Fibroblast of skin of scalp (primary cell): ENCODE measurements around the gene JAKMIP1.
A peak's percentile ranks its signal among the peaks of the same experiment; 100 is the strongest.

ENCODE experiments used
- DNase-seq: peaks from one replicate; pipeline ENCODE4 v3.0.0-alpha.2; 2013

The JAKMIP1 gene

GRCh38 chr4:6032249-6033244, 167.8 kb downstream of the JAKMIP1 start:
- no peak for DNase-seq

GRCh38 chr4:6031846-6032245, 168.5 kb downstream of the JAKMIP1 start:
- no peak for DNase-seq

GRCh38 chr4:6030679-6031078, 169.7 kb downstream of the JAKMIP1 start:
- no peak for DNase-seq

- DNase-seq: no peak
Observed at GRCh38 chr4:6029254-6029653, 171.1 kb downstream of the JAKMIP1 start.

- no peak for DNase-seq
Observed at GRCh38 chr4:6028168-6028567, 172.2 kb downstream of the JAKMIP1 start.

- no peak for DNase-seq
Observed at GRCh38 chr4:6027392-6027791, 173.0 kb downstream of the JAKMIP1 start.

GRCh38 chr4:6024313-6024960, 175.9 kb downstream of the JAKMIP1 start:
- no peak for DNase-seq

- DNase-seq: no peak
Observed at GRCh38 chr4:6023731-6024130, 176.6 kb downstream of the JAKMIP1 start.

GRCh38 chr4:6022607-6023288, 177.6 kb downstream of the JAKMIP1 start:
- no peak for DNase-seq

GRCh38 chr4:6021831-6022606, 178.3 kb downstream of the JAKMIP1 start:
- DNase-seq: no peak

GRCh38 chr4:6020613-6021012, 179.7 kb downstream of the JAKMIP1 start:
- DNase-seq: no peak

GRCh38 chr4:6019316-6020263, 180.8 kb downstream of the JAKMIP1 start:
- peak; percentile 53 for DNase-seq

- no peak for DNase-seq
Observed at GRCh38 chr4:6018331-6018730, 182.0 kb downstream of the JAKMIP1 start, which contains the start of gene C4orf50. C4orf50 (minus strand) TSS chr4:6018431.

- no peak for DNase-seq
Observed at GRCh38 chr4:6017800-6018199, 182.5 kb downstream of the JAKMIP1 start.

- no peak for DNase-seq
Observed at GRCh38 chr4:6017030-6017429, 183.3 kb downstream of the JAKMIP1 start.

- DNase-seq: no peak
Observed at GRCh38 chr4:6013564-6013963, 186.8 kb downstream of the JAKMIP1 start.

GRCh38 chr4:6012200-6012599, 188.1 kb downstream of the JAKMIP1 start:
- DNase-seq: no peak

- DNase-seq: no peak
Observed at GRCh38 chr4:6011686-6012085, 188.7 kb downstream of the JAKMIP1 start.

GRCh38 chr4:6011271-6011671, 189.1 kb downstream of the JAKMIP1 start:
- no peak for DNase-seq

- no peak for DNase-seq
Observed at GRCh38 chr4:6010789-6011188, 189.6 kb downstream of the JAKMIP1 start.

GRCh38 chr4:6009452-6009851, 190.9 kb downstream of the JAKMIP1 start:
- DNase-seq: no peak
